ENCODE measurements around the gene NFX1. TPM values are rescaled to one million over a fixed set of nuclear protein-coding genes. Genes with fewer than 3 reads are reported as not detected.

Gene NFX1
- total RNA-seq, 1 donor from 2014 or later: 33.2 TPM

- peaks cover 11% of the 10 kb centered on the region for H3K36me3 Mint-ChIP-seq (ENCODE audit: low read depth)
- TF ChIP-seq CTCF (conservative IDR thresholded peaks at IDR 0.05): no peak
- H3K27ac Mint-ChIP-seq (ENCODE audit: unreplicated experiment): no peak overlapping the region
- no peak for DNase-seq (ENCODE audit: low read depth, low spot score)
- no peaks in the 10 kb centered on the region for H3K9me3 Mint-ChIP-seq
- no peak overlapping the region for H3K4me3 Mint-ChIP-seq
- H3K27me3 Mint-ChIP-seq (ENCODE audit: low read depth): no peaks in the 10 kb centered on the region
- peaks cover 22% of the 10 kb centered on the region for H3K4me1 Mint-ChIP-seq
Measured at GRCh38 chr9:33295571-33295970, 5.3 kb downstream of the NFX1 start.

- Mint-ChIP-seq H3K27ac (ENCODE audit: unreplicated experiment) (no peak overlapping the region), H3K4me1 (peaks cover 9% of the 10 kb centered on the region), H3K4me3 (no peak overlapping the region), H3K9me3 (no peaks in the 10 kb centered on the region), H3K27me3 (ENCODE audit: low read depth) (no peaks in the 10 kb centered on the region), H3K36me3 (ENCODE audit: low read depth) (peaks cover 11% of the 10 kb centered on the region)
- no peak for DNase-seq (ENCODE audit: low read depth, low spot score)
- no peak for TF ChIP-seq CTCF (conservative IDR thresholded peaks at IDR 0.05)
Measured at GRCh38 chr9:33297432-33297831, 7.1 kb downstream of the NFX1 start.

GRCh38 chr9:33300546-33300945, 10.2 kb downstream of the NFX1 start:
- Mint-ChIP-seq H3K27ac (ENCODE audit: unreplicated experiment) (no peak overlapping the region), H3K4me1 (peaks cover 4% of the 10 kb centered on the region), H3K36me3 (ENCODE audit: low read depth) (peaks cover 12% of the 10 kb centered on the region), H3K4me3 (no peak overlapping the region), H3K9me3 (no peaks in the 10 kb centered on the region), H3K27me3 (ENCODE audit: low read depth) (no peaks in the 10 kb centered on the region)
- no peak for DNase-seq (ENCODE audit: low read depth, low spot score)
- TF ChIP-seq CTCF (conservative IDR thresholded peaks at IDR 0.05): no peak

- H3K9me3 Mint-ChIP-seq: no peaks in the 10 kb centered on the region
- no peaks in the 10 kb centered on the region for H3K4me1 Mint-ChIP-seq
- no peak for DNase-seq (ENCODE audit: low read depth, low spot score)
- H3K27ac Mint-ChIP-seq (ENCODE audit: unreplicated experiment): no peak overlapping the region
- TF ChIP-seq CTCF (conservative IDR thresholded peaks at IDR 0.05): no peak
- H3K4me3 Mint-ChIP-seq: no peak overlapping the region
- H3K36me3 Mint-ChIP-seq (ENCODE audit: low read depth): peaks cover 7% of the 10 kb centered on the region
- no peaks in the 10 kb centered on the region for H3K27me3 Mint-ChIP-seq (ENCODE audit: low read depth)
Measured at GRCh38 chr9:33304362-33304761, 14.0 kb downstream of the NFX1 start.

- no peaks in the 10 kb centered on the region for H3K4me1 Mint-ChIP-seq
- TF ChIP-seq CTCF (conservative IDR thresholded peaks at IDR 0.05): no peak
- H3K27ac Mint-ChIP-seq (ENCODE audit: unreplicated experiment): no peak overlapping the region
- no peak for DNase-seq (ENCODE audit: low read depth, low spot score)
- no peaks in the 10 kb centered on the region for H3K27me3 Mint-ChIP-seq (ENCODE audit: low read depth)
- H3K9me3 Mint-ChIP-seq: no peaks in the 10 kb centered on the region
- H3K4me3 Mint-ChIP-seq: no peak overlapping the region
- peaks cover 7% of the 10 kb centered on the region for H3K36me3 Mint-ChIP-seq (ENCODE audit: low read depth)
Measured at GRCh38 chr9:33306037-33306436, 15.7 kb downstream of the NFX1 start.

- TF ChIP-seq CTCF (conservative IDR thresholded peaks at IDR 0.05): no peak
- peaks cover 7% of the 10 kb centered on the region for H3K36me3 Mint-ChIP-seq (ENCODE audit: low read depth)
- no peak overlapping the region for H3K27ac Mint-ChIP-seq (ENCODE audit: unreplicated experiment)
- no peaks in the 10 kb centered on the region for H3K9me3 Mint-ChIP-seq
- DNase-seq (ENCODE audit: low read depth, low spot score): no peak
- H3K4me3 Mint-ChIP-seq: no peak overlapping the region
- no peaks in the 10 kb centered on the region for H3K27me3 Mint-ChIP-seq (ENCODE audit: low read depth)
- no peaks in the 10 kb centered on the region for H3K4me1 Mint-ChIP-seq
Measured at GRCh38 chr9:33307067-33307466, 16.8 kb downstream of the NFX1 start.
